HepG2 (cell line): ENCODE measurements around the gene PRDX6. TPM values are rescaled to one million over a fixed set of nuclear protein-coding genes. Genes with fewer than 3 reads are reported as not detected.

Experiments
- ATAC-seq: fragments of 200-7000 bp; cut with Tn5 transposase; 3 replicates; pipeline ENCODE4 v1.9.1; 2020; ENCODE audit warnings: mild to moderate bottlenecking, moderate library complexity
- BruUV-seq: library from RNA; stranded (reverse); fragments of 400-500 nt; replicated peaks from 2 replicates; lab custom pipeline; 2021; lab: Mats Ljungman, UMichigan
- CTCF ChIA-PET: fragments of 300-600 bp; formaldehyde crosslinking; extraction: SDS; loops from one replicate; lab custom pipeline; 2021; ENCODE audit warnings: low total read pairs, inconsistent platforms, low intra/inter-chr PET ratio; lab: Yijun Ruan, JAX
- POLR2A ChIA-PET: fragments of 350-600 bp; sonication (Branson Sonifier 250); formaldehyde crosslinking; loops from one replicate; lab custom pipeline; 2020; ENCODE audit warnings: antibody characterized with exemption, inconsistent platforms; lab: Yijun Ruan, JAX
- DNase-seq: peaks from one replicate; pipeline ENCODE4 v3.0.0-alpha.2; 2015; ENCODE audit warnings: low spot score
- FAIRE-seq: peaks from 3 replicates; lab custom pipeline; 2011; peaks lifted over from hg19 to GRCh38; lab: Jason Lieb, UNC
- H2AFZ ChIP-seq: one replicate; pipeline ENCODE4 v1.6.1; 2011; ENCODE audit warnings: low read length, inconsistent platforms
- H3K27ac ChIP-seq: fragments of 300-600 bp; 3 replicates; pipeline ENCODE4 v1.8.0; 2011; ENCODE audit warnings: mixed run types, mild to moderate bottlenecking, mixed read lengths, low read length, inconsistent platforms; ENCODE audit not compliant: insufficient read depth; ENCODE audit errors: extremely low read length
- H3K27me3 ChIP-seq, 2 experiments: fragments of 200-600 bp in 1 of 2; 2 replicates in 1 of 2; 3 replicates in 1 of 2; pipeline versions ENCODE4 v1.6.0 to v1.8.0; 2011; ENCODE audit warnings: low read length in 2 of 2, mild to moderate bottlenecking in 2 of 2, moderate library complexity in 2 of 2, inconsistent platforms in 1 of 2; ENCODE audit not compliant: insufficient read depth in 2 of 2, control insufficient read depth in 1 of 2
- H3K36me3 ChIP-seq, 2 experiments: fragments of 200-600 bp in 1 of 2; replicated peaks in 1 of 2; 2 replicates in 1 of 2; 3 replicates in 1 of 2; pipeline versions ENCODE4 v1.5.1 to v1.8.0; 2011; ENCODE audit warnings: low read length in 2 of 2, inconsistent platforms in 1 of 2; ENCODE audit not compliant: insufficient read depth in 2 of 2, control insufficient read depth in 1 of 2
- H3K4me1 ChIP-seq: 2 replicates; pipeline ENCODE4 v1.5.1; 2012; ENCODE audit warnings: low read length, inconsistent platforms; ENCODE audit not compliant: insufficient read depth
- H3K4me2 ChIP-seq: 2 replicates; pipeline ENCODE4 v1.6.0; 2011; ENCODE audit warnings: low read depth, low read length, inconsistent platforms
- H3K4me3 ChIP-seq, 3 experiments: fragments of 200-600 bp in 1 of 3; sonication (generic), shearing (Covaris generic) in 1 of 3; replicated peaks in 1 of 3; 2 replicates each; pipeline ENCODE4 v1.5.1; 2011 to 2016; ENCODE audit warnings: low read length in 3 of 3, inconsistent platforms in 2 of 3, low read depth in 2 of 3, mild to moderate bottlenecking in 2 of 3, control low read depth in 1 of 3, mixed read lengths in 1 of 3; ENCODE audit not compliant: insufficient read depth in 1 of 3
- H3K79me2 ChIP-seq: one replicate; pipeline ENCODE4 v1.6.1; 2011; ENCODE audit warnings: low read length, inconsistent platforms; ENCODE audit not compliant: insufficient read depth
- H3K9ac ChIP-seq: 2 replicates; pipeline ENCODE4 v1.6.0; 2011; ENCODE audit warnings: mild to moderate bottlenecking, low read depth, low read length, inconsistent platforms; ENCODE audit not compliant: insufficient read depth
- H3K9me3 ChIP-seq: 2 replicates; pipeline ENCODE4 v1.5.1; 2012; ENCODE audit warnings: mild to moderate bottlenecking, low read length
- H4K20me1 ChIP-seq: 2 replicates; pipeline ENCODE4 v1.6.0; 2011; ENCODE audit warnings: inconsistent platforms, mild to moderate bottlenecking, low read length, moderate library complexity; ENCODE audit not compliant: insufficient read depth
- MAZ ChIP-seq, 2 experiments: sonication (generic) in 1 of 2; formaldehyde crosslinking in 1 of 2; IDR thresholded peaks; 2 replicates each; pipeline versions ENCODE4 v1.5.0 to v1.6.1; 2012 to 2020; ENCODE audit warnings: low read depth in 2 of 2, mild to moderate bottlenecking in 2 of 2, borderline replicate concordance in 1 of 2, improper control_type of control experiment in 1 of 2, low read length in 1 of 2, missing genetic modification reagents in 1 of 2, moderate library complexity in 1 of 2
- SP140L ChIP-seq: sonication (generic); formaldehyde crosslinking; IDR thresholded peaks from 2 replicates; pipeline ENCODE4 v1.4.0; 2020; ENCODE audit warnings: missing genetic modification reagents, borderline replicate concordance
- WGBS: methylation state at CpG from one replicate; pipeline ENCODE4 v1.1.6; 2017; ENCODE audit warnings: low lambda C conversion rate; 5-methylcytosine and 5-hydroxymethylcytosine counted together
- in situ Hi-C: cut with HindIII; loops from 2 replicates; pipeline ENCODE4 v1.10.0; 2017; ENCODE audit warnings: low pct_unique_long_range_greater_than_20kb; ENCODE audit not compliant: extremely low pct_ligation_motif_present
- intact Hi-C: fragments of 100-400 bp; cut with micrococcal nuclease; formaldehyde crosslinking; loops from one replicate; pipeline ENCODE4 v1.10.0; 2022; ENCODE audit not compliant: unreplicated experiment
- polyA plus RNA-seq, 8 experiments: library from polyadenylated mRNA; depleted of rRNA in 3 of 8; stranded (reverse) in 7 of 8; unstranded in 1 of 8; fragments of >200 nt; fragmentation: Illumina TruSeq in 4 of 8; extraction: Trizol in 4 of 8; gene quantifications; 2 replicates each; pipeline versions ENCODE4 v1.2.1 to v1.2.3, GENCODE V29; 2011 to 2016; ENCODE audit warnings: low read depth in 4 of 8, missing spikeins in 1 of 8, mixed read lengths in 1 of 8; ENCODE audit not compliant: insufficient read depth in 1 of 8
- total RNA-seq, 5 experiments: library from RNA; depleted of rRNA; stranded (reverse); fragments of >200 nt; fragmentation: Illumina TruSeq; extraction: Trizol; gene quantifications; 2 replicates each; pipeline ENCODE4 v1.2.3, GENCODE V29; 2016; ENCODE audit warnings: low read depth in 1 of 5
- TF ChIP-seq, protein P1 (sequence below): sonication (generic); formaldehyde crosslinking; IDR thresholded peaks from 2 replicates; pipeline ENCODE4 v1.4.0; 2020; ENCODE audit warnings: missing genetic modification reagents, mild to moderate bottlenecking, borderline replicate concordance

Gene PRDX6
- total and polyA plus RNA-seq, 2 of the 13 experiments (the other 11 are each of a cell fraction or from before 2014, with no cell fraction given) = 224 to 309 TPM

DNA sequence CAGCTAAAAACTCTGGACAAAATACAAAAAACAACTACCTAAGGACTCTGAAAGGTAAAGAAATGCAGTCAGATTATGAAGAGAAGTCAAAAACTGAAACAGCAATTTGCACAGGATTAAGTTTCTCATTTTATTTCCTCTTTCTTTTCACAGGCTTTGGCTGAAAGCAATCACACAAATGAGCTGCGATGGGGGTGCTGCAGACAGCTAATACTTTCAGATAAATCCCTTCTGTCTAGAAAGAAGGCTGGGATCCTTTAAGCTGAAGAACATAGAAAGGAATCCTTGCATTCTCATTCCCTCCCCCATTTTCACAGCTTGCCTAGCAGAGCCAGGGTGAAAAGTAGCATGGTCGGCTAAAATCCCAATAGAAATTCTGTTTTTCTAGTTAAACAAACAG, 32.0 kb upstream of the PRDX6 start:
- Histone ChIP-seq H2AFZ (no peak overlapping the region), H3K27ac (no peak overlapping the region), H3K4me1 (peaks cover 9% of the 10 kb centered on the region), H3K9ac (no peak overlapping the region), H3K79me2 (no peaks in the 10 kb centered on the region), H4K20me1 (no peaks in the 10 kb centered on the region), H3K36me3 (no peaks in the 10 kb centered on the region), H3K4me2 (no peak overlapping the region), H3K27me3 (no peaks in the 10 kb centered on the region; a peak in 1 of 5 replicates), H3K4me3 (no peak overlapping the region), H3K9me3 (no peaks in the 10 kb centered on the region)
- POLR2A ChIA-PET = no interaction called here
- ATAC-seq (no peak), DNase-seq (no peak), FAIRE-seq (no peak)
- no peak for TF ChIP-seq MAZ (IDR thresholded peaks at IDR 0.05; ENCODE audit: borderline replicate concordance, low read depth, low read length)
- TF ChIP-seq MAZ (CRISPR knock-in tag; IDR thresholded peaks at IDR 0.05; ENCODE audit: low read depth) = no peak
- CTCF ChIA-PET = no interaction called here
- in situ Hi-C loops (no loop called here), intact Hi-C loops (no loop called here)
- 68% methylated on average over 2 of the region's 2 CpGs for WGBS
- BruUV-seq = no TSS peak

DNA sequence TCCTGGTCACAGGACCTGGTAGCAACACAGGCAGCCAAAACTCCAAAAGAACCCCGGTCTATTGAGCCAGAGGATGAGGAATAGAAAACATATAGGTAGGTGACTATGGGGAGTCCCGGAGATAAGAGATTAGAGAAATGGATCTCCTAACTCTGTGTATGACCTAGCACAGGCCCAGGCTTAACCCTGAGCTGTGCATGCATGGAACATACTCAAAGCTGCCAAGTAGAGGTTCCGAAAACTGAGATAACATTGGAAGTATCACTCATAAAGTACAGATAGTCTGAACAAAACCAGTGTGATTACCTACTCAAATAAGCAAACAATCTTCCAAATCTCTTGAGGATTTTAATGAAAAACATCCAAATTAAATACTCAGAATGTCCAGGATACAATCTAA, 31.5 kb upstream of the PRDX6 start:
- no peaks in the 10 kb centered on the region; a peak in 1 of 5 replicates for H3K27me3 ChIP-seq
- H3K9ac ChIP-seq = no peak overlapping the region
- no peaks in the 10 kb centered on the region for H3K36me3 ChIP-seq
- POLR2A ChIA-PET = no interaction called here
- CTCF ChIA-PET = no interaction called here
- in situ Hi-C loops (no loop called here), intact Hi-C loops (no loop called here)
- TF ChIP-seq, protein P1, sequence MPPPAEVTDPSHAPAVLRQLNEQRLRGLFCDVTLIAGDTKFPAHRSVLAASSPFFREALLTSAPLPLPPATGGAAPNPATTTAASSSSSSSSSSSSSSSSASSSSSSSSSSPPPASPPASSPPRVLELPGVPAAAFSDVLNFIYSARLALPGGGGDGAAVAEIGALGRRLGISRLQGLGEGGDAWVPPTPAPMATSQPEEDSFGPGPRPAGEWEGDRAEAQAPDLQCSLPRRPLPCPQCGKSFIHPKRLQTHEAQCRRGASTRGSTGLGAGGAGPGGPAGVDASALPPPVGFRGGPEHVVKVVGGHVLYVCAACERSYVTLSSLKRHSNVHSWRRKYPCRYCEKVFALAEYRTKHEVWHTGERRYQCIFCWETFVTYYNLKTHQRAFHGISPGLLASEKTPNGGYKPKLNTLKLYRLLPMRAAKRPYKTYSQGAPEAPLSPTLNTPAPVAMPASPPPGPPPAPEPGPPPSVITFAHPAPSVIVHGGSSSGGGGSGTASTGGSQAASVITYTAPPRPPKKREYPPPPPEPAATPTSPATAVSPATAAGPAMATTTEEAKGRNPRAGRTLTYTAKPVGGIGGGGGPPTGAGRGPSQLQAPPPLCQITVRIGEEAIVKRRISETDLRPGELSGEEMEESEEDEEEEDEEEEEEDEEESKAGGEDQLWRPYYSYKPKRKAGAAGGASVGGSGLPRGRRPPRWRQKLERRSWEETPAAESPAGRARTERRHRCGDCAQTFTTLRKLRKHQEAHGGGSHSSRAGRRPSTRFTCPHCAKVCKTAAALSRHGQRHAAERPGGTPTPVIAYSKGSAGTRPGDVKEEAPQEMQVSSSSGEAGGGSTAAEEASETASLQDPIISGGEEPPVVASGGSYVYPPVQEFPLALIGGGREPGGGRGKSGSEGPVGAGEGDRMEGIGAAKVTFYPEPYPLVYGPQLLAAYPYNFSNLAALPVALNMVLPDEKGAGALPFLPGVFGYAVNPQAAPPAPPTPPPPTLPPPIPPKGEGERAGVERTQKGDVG (CRISPR knock-in tag) = no peak
- TF ChIP-seq SP140L (CRISPR knock-in tag) = no peak
- TF ChIP-seq, all 625 proteins: peak for 0
- H3K4me2 ChIP-seq = no peak overlapping the region
- DNase-seq (no peak), ATAC-seq (no peak), FAIRE-seq (no peak)
- no peak overlapping the region for H3K27ac ChIP-seq
- BruUV-seq = no TSS peak
- no peak overlapping the region for H3K4me3 ChIP-seq
- H3K79me2 ChIP-seq = no peaks in the 10 kb centered on the region
- no peaks in the 10 kb centered on the region for H4K20me1 ChIP-seq
- H3K4me1 ChIP-seq = peaks cover 9% of the 10 kb centered on the region
- no peaks in the 10 kb centered on the region for H3K9me3 ChIP-seq
- H2AFZ ChIP-seq = no peak overlapping the region
- WGBS = 100% methylated on average over 3 of the region's 3 CpGs
